HS-5 (cell line): ENCODE measurements around the gene GLIS1.

Experiments used
- DNase-seq: peaks from one replicate; pipeline ENCODE4 v3.0.0-alpha.2; 2012; ENCODE audit warnings: low read depth

Gene GLIS1

GRCh38 chr1:53580739-53581475 is 158.1 kb downstream of the GLIS1 start:
- DNase-seq, result no peak

- DNase-seq, result no peak
Observed at GRCh38 chr1:53580009-53580400, 159.0 kb downstream of the GLIS1 start.

GRCh38 chr1:53579221-53580008 is 159.5 kb downstream of the GLIS1 start:
- DNase-seq, result no peak

GRCh38 chr1:53578358-53578757 is 160.6 kb downstream of the GLIS1 start:
- DNase-seq, result no peak

GRCh38 chr1:53577761-53578100 is 161.2 kb downstream of the GLIS1 start:
- DNase-seq, result no peak

- no peak for DNase-seq
Observed at GRCh38 chr1:53576866-53577760, 161.9 kb downstream of the GLIS1 start.

GRCh38 chr1:53576381-53576801 is 162.6 kb downstream of the GLIS1 start:
- no peak for DNase-seq

GRCh38 chr1:53575955-53576320 is 163.0 kb downstream of the GLIS1 start:
- no peak for DNase-seq

GRCh38 chr1:53575141-53575954 is 163.6 kb downstream of the GLIS1 start:
- DNase-seq, result no peak

GRCh38 chr1:53574621-53575020 is 164.3 kb downstream of the GLIS1 start:
- DNase-seq, result no peak

GRCh38 chr1:53573931-53574330 is 165.0 kb downstream of the GLIS1 start:
- DNase-seq, result no peak

GRCh38 chr1:53573522-53573921 is 165.4 kb downstream of the GLIS1 start:
- DNase-seq, result no peak

GRCh38 chr1:53572815-53573173 is 166.2 kb downstream of the GLIS1 start:
- DNase-seq, result no peak

GRCh38 chr1:53572065-53572814 is 166.7 kb downstream of the GLIS1 start:
- no peak for DNase-seq

- DNase-seq, result no peak
Observed at GRCh38 chr1:53568540-53568939, 170.4 kb downstream of the GLIS1 start.

- no peak for DNase-seq
Observed at GRCh38 chr1:53567851-53568250, 171.1 kb downstream of the GLIS1 start.

GRCh38 chr1:53567450-53567849 is 171.5 kb downstream of the GLIS1 start:
- no peak for DNase-seq

GRCh38 chr1:53563611-53564010 is 175.4 kb downstream of the GLIS1 start:
- DNase-seq, result no peak

GRCh38 chr1:53562981-53563379 is 176.0 kb downstream of the GLIS1 start:
- DNase-seq, result no peak

GRCh38 chr1:53562291-53562980 is 176.5 kb downstream of the GLIS1 start:
- no peak for DNase-seq
